ENCODE data around the gene LIPT2. TPM values are rescaled to one million over a fixed set of nuclear protein-coding genes. Genes with fewer than 3 reads are reported as not detected.

Gene LIPT2
- total and polyA plus RNA-seq, 10 of the 15 experiments (the other 5 are each of a cell fraction or from before 2014, with no cell fraction given): 0.69 to 7.5 (median 3.8) TPM

DNA sequence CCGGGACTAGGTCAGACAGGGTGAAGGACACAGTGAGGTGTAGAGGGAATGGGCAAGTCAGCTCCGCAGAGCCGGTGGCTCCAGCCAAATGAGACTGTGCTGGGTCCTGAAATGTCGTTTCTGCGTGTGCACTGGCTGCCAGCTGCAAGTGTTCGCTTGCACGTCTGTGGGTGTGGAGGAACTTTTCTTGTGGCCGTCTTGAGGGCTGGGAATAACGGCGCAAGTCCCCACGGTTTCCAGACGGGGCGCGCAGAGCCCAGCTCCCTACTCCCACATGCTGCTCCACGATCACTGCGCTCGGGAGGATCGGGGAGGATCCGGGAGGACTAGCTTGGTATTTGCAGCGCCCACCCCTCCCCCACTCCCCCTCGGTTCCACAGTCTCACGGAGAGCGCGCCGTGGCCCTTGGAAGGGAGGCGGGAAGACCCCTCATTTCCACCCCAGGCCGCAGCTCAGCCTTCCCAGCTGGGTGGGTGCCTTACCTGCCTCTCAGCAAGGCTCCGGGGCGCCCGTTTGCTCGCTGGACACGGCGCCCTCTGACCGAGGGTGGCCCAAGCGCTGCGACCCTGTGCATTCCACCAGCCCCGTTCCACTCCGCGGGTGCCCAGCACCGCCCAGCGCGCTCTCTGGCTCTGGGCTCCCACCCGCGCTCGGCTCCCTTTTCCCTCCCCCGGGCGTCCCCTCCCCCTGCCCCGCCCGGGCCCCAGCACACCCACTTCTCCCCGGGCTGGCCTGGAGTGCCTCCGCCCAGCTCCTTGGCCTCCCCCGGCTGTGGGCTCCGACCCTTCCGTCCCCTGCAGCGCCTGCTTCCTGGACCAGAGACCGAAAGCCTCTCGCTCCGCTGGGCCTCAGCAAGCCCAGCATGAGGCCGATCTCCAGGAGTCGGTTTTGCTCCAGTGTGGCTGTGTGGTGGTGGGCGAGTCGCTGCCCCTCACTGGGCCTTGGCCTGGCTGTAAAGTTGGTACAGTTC, 26.3 kb downstream of the LIPT2 start, which contains the start of gene KCNE3:
TSS of gene KCNE3 (minus strand) at position 634 of the 970 bp plus-strand sequence. CDS start 9,986 bp downstream, outside the sequence.
- CTCF ChIA-PET: interaction anchor here (0.6 kb wide), 1 partner anchor 17 kb away, joined by 3 read pairs; no protein-coding TSS in a partner anchor

DNA sequence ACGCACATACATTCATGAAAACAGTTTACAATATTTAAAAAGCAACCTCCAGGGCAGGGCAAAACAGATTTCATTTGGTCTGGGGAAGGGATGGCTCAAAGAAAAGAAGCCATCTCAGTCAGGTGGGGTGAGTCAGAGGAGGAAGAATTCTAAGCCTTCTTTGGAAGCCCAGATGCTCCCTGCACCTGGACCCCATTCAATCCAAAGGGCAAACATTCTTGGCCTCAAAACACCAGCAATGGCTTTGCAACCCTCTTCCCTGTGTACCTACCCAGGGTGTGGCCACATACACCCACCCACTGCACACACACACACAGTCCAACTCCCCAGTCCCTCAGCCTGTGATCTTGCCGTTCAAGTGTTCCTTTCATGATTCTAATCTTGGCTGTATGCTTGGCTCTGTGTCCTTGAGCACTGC, 28.2 kb downstream of the LIPT2 start:
- Histone ChIP-seq H3K27ac (ENCODE audit: control insufficient read depth, insufficient read depth) (no peak overlapping the region), H2AFZ (ENCODE audit: control insufficient read depth, low read depth, low read length) (no peak overlapping the region), H3K79me2 (ENCODE audit: control insufficient read depth, insufficient read depth, low read length) (no peaks in the 10 kb centered on the region), H3K4me1 (ENCODE audit: control insufficient read depth, insufficient read depth, low read length) (no peaks in the 10 kb centered on the region), H4K20me1 (ENCODE audit: control insufficient read depth, insufficient read depth) (no peaks in the 10 kb centered on the region), H3K9ac (ENCODE audit: control insufficient read depth, insufficient read depth, low read length) (no peak overlapping the region), H3K36me3 (ENCODE audit: control insufficient read depth in 2 of 2, insufficient read depth in 2 of 2, low read length in 1 of 2) (no peaks in the 10 kb centered on the region), H3K4me3 (no peak overlapping the region), H3K27me3 (replicated peaks in 1 of 2; ENCODE audit: control insufficient read depth in 2 of 2, insufficient read depth in 2 of 2, low read length in 1 of 2) (peaks cover 3 to 9% of the 10 kb centered on the region in 2 experiments; a peak in 3 of 4 replicates), H3K4me2 (ENCODE audit: control insufficient read depth, insufficient read depth) (no peak overlapping the region), H3K9me3 (replicated peaks; ENCODE audit: control insufficient read depth, insufficient read depth, low read length) (no peaks in the 10 kb centered on the region)
- ChIA-PET POLR2A (no interaction called here), RAD21 (ENCODE audit: unreplicated experiment) (no interaction called here), SMC1A (ENCODE audit: uncharacterized antibody, unreplicated experiment) (no interaction called here), CTCF (no interaction called here)
- DNase-seq (ENCODE audit: low read depth, low spot score): no peak
- ATAC-seq: no peak
- intact Hi-C loops (cut with micrococcal nuclease; ENCODE audit: unreplicated experiment) (no loop called here), in situ Hi-C loops (cut with MboI) (no loop called here)
- TF ChIP-seq TCF12 (IDR thresholded peaks at IDR 0.05; ENCODE audit: low read depth, low read length) (no peak), CBX3 (IDR thresholded peaks at IDR 0.05; ENCODE audit: borderline replicate concordance, low read depth) (no peak), ZSCAN29 (IDR thresholded peaks at IDR 0.05) (no peak), NFYA (IDR thresholded peaks at IDR 0.05; ENCODE audit: borderline replicate concordance, low read depth, low read length) (no peak), FOXK2 (IDR thresholded peaks at IDR 0.05) (no peak), BCL11A (IDR thresholded peaks at IDR 0.05; ENCODE audit: low read depth, low read length) (no peak), RELA (IDR thresholded peaks at IDR 0.05; ENCODE audit: borderline replicate concordance, partially characterized antibody) (no peak), IKZF2 (IDR thresholded peaks at IDR 0.05) (no peak), SMC3 (IDR thresholded peaks at IDR 0.05; ENCODE audit: borderline replicate concordance, low read length) (no peak)
- 53% methylated on average over 2 of the region's 2 CpGs for WGBS (ENCODE audit: insufficient coverage, insufficient replicate concordance, low lambda C conversion rate, missing lambda C conversion rate)
- no TSS peak for BruUV-seq (replicated peaks)
- no peak for FAIRE-seq

More for the DNA sequence above, 26.3 kb downstream of the LIPT2 start, which contains the start of gene KCNE3:
- no peaks in the 10 kb centered on the region for H4K20me1 ChIP-seq (ENCODE audit: control insufficient read depth, insufficient read depth)
- no peak within 1 kb of the TSS for H2AFZ ChIP-seq (ENCODE audit: control insufficient read depth, low read depth, low read length)
- intact Hi-C loops (cut with micrococcal nuclease; ENCODE audit: unreplicated experiment): no loop called here
- ATAC-seq: no peak
- H3K27me3 ChIP-seq (replicated peaks in 1 of 2; ENCODE audit: control insufficient read depth in 2 of 2, insufficient read depth in 2 of 2, low read length in 1 of 2): peaks cover 3 to 9% of the 10 kb centered on the region in 2 experiments; a peak in 3 of 4 replicates
- no peak within 1 kb of the TSS for H3K9ac ChIP-seq (ENCODE audit: control insufficient read depth, insufficient read depth, low read length)
- no peak for TF ChIP-seq SMC3 (IDR thresholded peaks at IDR 0.05; ENCODE audit: borderline replicate concordance, low read length)
- DNase-seq (ENCODE audit: low read depth, low spot score): no peak
- H3K79me2 ChIP-seq (ENCODE audit: control insufficient read depth, insufficient read depth, low read length): no peaks in the 10 kb centered on the region
- H3K4me1 ChIP-seq (ENCODE audit: control insufficient read depth, insufficient read depth, low read length): no peaks in the 10 kb centered on the region
- ChIA-PET POLR2A (no interaction called here), RAD21 (ENCODE audit: unreplicated experiment) (no interaction called here), SMC1A (ENCODE audit: uncharacterized antibody, unreplicated experiment) (no interaction called here)
- in situ Hi-C loops (cut with MboI): no loop called here
- WGBS (ENCODE audit: insufficient coverage, insufficient replicate concordance, low lambda C conversion rate, missing lambda C conversion rate): 26% methylated on average over 42 of the region's 62 CpGs
- no peak within 1 kb of the TSS for H3K4me2 ChIP-seq (ENCODE audit: control insufficient read depth, insufficient read depth)
- H3K27ac ChIP-seq (ENCODE audit: control insufficient read depth, insufficient read depth): no peak within 1 kb of the TSS
- H3K9me3 ChIP-seq (replicated peaks; ENCODE audit: control insufficient read depth, insufficient read depth, low read length): no peaks in the 10 kb centered on the region
- BruUV-seq (replicated peaks): no TSS peak
- H3K4me3 ChIP-seq: no peak within 1 kb of the TSS
- FAIRE-seq: no peak
- H3K36me3 ChIP-seq (ENCODE audit: control insufficient read depth in 2 of 2, insufficient read depth in 2 of 2, low read length in 1 of 2): no peaks in the 10 kb centered on the region

Measured in GM12878 (cell line).